PFSK-1 (cell line): ENCODE results near the gene CFAP77.

ENCODE experiments used
- REST ChIP-seq, 2 experiments: IDR thresholded peaks; 2 replicates each; pipeline versions ENCODE4 v1.6.1 to v1.8.0; 2011 to 2012; ENCODE audit warnings: low read depth in 2 of 2, low read length in 2 of 2, control low read depth in 1 of 2, inconsistent platforms in 1 of 2, mild to moderate bottlenecking in 1 of 2, moderate library complexity in 1 of 2; ENCODE audit not compliant: insufficient read depth in 1 of 2
- TAF1 ChIP-seq: IDR thresholded peaks from 2 replicates; pipeline ENCODE4 v1.6.1; 2012; ENCODE audit warnings: low read length, control low read depth, borderline replicate concordance; ENCODE audit not compliant: insufficient read depth

GRCh38 chr9:132622159-132622558 is 212.1 kb downstream of the CFAP77 start:
- TF ChIP-seq TAF1 (no peak), REST (IDR thresholded peaks at IDR 0.05; ENCODE audit: insufficient read depth in 1 of 2, low read depth in 2 of 2, low read length in 2 of 2) (no peak)
